Fibroblast of skin of right quadriceps (primary cell): ENCODE results near the gene PRMT2.
A peak's percentile ranks its signal among the peaks of the same experiment; 100 is the strongest.
"Not testable (repeated sequence)": the region's sequence is repeated elsewhere in the genome, so short reads cannot be mapped to it uniquely, and the experiment has no call there.

Experiments
- DNase-seq: peaks from one replicate; pipeline ENCODE4 v3.0.0-alpha.2; 2013

The PRMT2 gene

DNA sequence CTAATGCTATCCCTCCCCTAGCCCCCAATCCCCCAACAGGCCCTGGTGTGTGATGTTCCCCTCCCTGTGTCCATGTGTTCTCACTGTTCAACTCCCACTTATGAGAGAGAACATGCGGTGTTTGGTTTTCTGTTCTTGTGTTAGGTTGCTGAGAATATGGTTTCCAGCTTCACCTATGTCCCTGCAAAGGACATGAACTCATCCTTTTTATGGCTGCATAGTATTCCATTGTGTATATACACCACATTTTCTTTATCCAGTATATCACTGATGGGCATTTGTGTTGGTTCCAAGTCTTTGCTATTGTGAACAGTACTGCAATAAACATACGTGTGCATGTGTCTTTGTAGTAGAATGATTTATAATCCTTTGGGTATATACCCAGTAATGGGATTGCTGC lies 41.1 kb downstream of the PRMT2 start:
- DNase-seq: not testable (repeated sequence)

DNA sequence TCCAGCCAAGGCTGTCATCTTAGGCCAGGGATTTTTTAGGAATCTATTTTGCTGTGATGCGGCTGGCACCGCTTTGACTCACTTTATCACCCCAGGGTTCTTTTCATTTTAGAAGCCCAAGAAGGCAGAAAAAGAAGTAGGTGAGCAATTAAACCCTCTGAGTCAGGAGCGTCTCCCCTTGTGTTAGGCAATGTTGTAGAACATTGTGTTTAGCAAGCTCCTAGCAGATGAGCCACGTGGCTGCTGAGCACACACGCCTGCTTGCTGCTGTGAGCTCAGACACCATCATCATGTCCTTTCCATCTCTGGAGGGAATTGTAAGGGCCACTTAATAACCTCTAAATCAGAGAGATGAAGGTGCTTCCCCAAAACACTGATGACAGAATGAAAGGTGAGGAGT lies 46.1 kb downstream of the PRMT2 start:
- DNase-seq: peak; percentile 15

DNA sequence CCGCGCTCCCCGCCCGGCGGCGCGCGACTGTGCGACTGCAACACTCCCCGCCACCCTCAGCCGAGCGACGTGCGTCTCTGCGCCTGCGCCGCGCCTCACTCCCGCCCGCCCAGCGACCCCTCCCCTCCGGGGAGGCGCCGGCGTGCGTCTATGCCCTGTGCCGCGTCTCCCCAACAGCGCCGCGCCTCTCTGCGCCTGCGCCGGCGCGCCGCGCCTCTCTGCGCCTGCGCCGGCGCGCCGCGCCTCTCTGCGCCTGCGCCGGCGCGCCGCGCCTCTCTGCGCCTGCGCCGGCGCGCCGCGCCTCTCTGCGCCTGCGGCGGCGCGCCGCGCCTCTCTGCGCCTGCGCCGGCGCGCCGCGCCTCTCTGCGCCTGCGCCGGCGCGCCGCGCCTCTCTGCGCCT lies 63.2 kb downstream of the PRMT2 start:
- not testable (repeated sequence) for DNase-seq

DNA sequence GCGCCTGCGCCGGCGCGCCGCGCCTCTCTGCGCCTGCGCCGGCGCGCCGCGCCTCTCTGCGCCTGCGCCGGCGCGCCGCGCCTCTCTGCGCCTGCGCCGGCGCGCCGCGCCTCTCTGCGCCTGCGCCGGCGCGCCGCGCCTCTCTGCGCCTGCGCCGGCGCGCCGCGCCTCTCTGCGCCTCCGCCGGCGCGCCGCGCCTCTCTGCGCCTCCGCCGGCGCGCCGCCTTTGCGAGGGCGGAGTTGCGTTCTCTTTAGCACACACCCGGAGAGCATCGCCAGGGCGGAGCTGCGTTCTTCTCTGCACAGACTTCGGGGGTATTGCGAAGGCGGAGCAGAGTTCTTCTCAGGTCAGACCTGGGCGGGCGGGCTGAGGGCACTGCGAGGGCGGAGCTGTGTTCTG lies 63.6 kb downstream of the PRMT2 start:
- DNase-seq: not testable (repeated sequence)
